Stimulated activated CD8-positive, alpha-beta memory T cell treated with anti-CD3 and anti-CD28 coated beads, Interleukin-4, amount 100 ng/mL, for 24 hours (primary cell): Measurements from ENCODE around the gene BHLHE23.
"Not testable (repeated sequence)": the region's sequence is repeated elsewhere in the genome, so short reads cannot be mapped to it uniquely, and the experiment has no call there.

Experiments used
- DNase-seq: peaks from one replicate; pipeline ENCODE4 v3.0.0-alpha.2; 2020; ENCODE audit warnings: low read depth

Gene BHLHE23

DNA sequence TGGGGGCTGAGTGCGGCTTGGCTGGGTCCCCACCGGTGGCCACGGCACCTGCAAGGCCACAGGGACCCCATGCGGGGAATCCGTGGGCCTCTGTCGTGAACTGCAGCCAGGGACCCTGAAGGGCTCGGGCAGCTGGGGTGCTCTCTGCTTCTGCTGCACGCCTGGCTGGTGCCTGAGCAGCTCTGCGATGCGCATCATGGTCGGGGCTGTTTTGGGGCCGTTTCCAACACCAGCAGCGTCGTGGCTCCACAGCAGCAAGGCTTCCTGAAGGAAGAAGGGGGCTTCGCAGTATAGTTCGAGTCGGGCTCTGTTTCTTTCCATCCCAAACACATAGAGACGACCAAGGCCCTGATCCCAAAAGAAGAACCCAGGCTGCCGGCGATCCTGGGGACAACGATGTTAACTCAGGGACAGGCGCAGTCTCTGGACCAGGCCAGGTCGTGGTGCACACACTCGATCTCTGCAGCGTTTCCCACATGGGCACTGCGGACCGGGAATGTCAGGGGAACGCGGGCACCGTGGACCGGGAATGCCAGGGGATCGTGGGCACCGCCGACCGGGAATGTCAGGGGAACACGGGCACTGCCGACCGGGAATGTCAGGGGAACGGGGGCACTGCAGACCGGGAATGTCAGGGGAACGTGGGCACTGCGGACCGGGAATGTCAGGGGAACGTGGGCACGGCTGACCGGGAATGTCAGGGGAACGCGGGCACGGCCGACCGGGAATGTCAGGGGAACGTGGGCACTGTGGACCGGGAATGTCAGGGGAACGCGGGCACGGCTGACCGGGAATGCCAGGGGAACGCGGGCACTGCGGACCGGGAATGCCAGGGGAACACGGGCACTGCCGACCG is 36.8 kb upstream of the BHLHE23 start:
- DNase-seq, result no peak

GRCh38 chr20:63042448-63043071 is 35.8 kb upstream of the BHLHE23 start:
- no peak for DNase-seq

DNA sequence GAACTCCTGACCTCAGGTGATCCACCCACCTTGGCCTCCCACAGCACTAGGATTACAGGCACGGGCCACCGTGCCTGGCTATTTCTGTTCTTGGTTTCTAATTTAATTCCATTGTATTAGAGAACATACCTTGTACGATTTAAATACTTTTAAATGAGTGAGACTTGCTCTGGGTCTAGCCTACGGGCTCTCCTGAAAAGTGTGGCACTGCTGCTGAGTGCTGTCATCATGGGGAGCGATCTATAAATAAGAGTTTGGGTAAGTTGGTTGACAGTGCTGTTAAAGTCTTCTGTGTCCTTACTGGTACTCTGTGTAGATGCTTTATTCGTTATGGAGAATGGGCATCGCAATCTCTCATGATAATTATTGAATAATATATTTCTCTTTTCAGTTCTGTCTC is 35.0 kb upstream of the BHLHE23 start:
- no peak for DNase-seq

DNA sequence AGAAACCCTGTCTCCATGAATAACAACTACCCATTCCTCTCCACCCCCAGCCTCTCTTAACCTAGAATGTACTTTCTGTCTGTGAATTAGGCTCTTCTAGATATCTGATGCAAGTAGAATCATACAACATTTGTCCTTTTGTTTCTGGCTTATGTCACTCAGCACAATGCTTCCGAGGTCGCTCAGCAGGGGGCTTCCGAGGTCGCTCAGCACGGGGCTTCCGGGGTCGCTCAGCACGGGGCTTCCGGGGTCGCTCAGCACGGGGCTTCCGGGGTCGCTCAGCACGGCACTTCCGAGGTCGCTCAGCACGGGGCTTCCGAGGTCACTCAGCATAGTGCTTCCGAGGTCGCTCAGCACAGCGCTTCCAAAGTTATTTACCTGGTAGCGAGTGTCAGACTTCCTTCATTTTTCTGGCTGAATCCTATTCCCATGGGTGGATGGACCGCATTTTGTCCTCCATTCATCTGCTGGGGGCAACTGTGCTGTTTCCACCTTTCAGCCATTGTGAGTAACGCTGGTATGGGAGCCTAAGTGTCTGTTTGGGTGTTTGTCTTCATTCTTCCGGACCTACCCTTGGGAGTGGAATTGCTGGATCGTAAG is 31.0 kb upstream of the BHLHE23 start:
- no peak for DNase-seq

DNA sequence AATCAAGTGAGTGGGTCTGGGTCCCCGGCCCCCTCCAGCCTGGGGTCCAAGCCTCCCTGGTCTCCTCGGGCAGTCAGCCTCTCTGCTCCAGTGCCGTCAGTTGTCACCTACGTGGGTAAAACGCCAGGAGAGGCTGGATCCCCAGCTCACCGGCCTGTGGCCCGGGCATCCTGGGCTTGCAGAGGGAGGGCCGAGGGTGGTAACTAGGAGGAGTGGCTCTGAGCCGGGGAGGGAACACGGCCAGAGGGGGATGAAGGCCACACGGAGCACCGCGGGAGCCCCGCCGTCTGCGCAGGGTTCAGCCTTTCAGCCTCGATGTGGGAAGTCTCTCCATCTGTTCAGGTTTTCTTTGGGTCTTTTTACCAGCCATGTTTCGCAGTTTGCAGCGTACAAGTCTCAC is 29.5 kb upstream of the BHLHE23 start:
- no peak for DNase-seq

DNA sequence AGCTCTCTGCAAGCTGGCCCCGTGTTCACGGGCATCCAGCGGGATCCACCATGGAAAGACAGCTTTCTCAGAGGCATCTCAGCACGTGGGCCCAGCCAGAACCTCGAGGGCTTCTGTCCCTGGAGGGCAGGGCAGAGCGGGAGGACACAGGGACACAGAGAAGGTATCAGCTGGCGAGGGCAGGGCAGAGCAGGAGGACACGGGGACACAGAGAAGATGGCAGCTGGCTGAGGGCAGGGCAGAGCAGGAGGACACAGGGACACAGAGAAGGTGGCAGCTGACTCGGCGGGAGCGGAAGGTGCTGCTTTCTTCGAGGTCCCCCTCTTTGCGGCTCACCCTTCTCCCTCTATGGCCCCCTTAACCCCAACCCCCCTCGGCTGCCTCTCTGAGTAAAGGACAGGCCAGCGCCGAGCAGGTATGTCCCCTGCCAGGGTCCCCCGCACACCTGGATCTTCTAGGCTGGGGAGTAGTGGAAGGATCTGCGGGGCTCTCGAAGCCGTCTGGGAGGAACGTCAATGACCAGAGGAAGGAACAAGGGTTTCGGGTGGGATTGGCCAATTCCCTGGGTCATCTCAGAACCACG is 28.9 kb upstream of the BHLHE23 start:
- no peak for DNase-seq

DNA sequence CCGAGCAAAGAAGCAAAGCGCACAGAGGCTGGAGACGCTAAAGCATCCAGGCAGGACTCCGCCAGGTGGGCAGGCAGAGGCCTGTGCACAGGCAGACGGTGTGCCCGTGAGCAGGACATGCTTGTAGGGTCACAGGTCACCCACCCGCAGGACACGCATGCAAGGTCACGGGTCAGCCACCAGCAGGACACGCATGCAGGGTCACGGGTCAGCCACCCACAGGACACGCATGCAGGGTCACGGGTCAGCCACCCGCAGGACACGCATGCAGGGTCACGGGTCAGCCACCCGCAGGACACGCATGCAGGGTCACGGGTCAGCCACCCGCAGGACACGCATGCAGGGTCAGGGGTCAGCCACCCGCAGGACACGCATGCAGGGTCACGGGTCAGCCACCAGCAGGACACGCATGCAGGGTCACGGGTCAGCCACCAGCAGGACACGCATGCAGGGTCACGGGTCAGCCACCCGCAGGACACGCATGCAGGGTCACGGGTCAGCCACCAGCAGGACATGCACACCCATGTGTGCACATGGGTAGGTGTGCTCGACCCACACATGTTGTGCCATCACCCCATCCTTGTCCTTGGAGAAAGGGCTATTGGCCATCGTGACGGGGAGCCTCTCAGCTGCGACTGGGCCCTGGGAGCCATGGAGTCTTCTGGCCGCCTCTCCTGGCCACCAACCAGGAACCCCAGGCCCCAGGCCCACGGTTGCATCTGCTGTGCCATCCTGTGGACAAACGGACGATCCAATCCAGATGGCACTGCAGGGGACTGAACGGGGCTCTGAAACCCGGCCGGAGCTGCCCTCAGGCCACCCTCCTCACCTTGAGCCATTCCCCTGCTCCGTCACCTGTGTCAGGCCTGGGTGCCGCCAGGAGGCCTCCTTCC is 28.2 kb upstream of the BHLHE23 start:
- not testable (repeated sequence) for DNase-seq

DNA sequence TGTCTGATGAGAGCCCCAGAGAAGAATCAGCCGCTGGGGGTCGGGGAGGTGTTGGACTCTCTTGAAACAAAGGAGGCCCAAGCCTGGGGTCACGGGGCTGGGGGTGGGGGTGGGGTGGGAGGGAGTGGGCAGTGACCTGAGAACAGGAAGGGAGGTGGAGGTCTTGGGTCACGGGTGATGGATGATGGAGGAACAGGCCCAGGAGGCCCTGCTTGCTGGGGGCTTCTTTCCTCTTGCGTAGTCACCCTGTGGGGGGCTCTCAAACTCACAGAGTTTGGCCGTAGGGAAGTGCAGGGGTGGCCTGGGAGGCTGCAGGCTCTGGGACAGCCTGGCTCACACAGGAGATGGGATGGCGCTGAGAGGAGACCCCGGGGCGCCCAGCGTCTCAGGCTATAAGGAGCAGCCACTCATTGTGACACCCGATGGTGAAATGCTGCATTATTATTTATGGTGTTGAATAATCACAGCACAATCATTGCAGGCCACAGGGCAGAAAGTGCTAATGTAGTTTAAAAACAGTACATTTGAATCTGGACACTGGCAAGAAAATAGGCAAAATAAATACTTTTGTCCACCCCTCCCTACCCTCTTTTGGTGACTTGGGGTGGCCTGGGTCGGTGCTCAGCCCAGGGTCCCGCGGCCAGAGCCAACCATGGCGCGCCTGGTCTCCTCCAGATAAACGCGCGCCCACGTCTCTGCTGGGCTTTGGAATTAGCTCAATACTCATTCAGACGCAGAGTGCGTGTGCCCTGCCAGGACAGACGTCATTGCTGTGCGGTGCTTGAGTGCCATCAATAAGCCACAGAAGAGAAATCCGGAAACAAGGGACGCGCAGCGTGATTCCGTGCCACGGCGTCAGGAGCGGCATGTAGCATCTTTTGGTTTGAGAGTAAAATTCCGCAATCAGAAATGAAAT is 27.3 kb upstream of the BHLHE23 start:
- DNase-seq, result no peak

DNA sequence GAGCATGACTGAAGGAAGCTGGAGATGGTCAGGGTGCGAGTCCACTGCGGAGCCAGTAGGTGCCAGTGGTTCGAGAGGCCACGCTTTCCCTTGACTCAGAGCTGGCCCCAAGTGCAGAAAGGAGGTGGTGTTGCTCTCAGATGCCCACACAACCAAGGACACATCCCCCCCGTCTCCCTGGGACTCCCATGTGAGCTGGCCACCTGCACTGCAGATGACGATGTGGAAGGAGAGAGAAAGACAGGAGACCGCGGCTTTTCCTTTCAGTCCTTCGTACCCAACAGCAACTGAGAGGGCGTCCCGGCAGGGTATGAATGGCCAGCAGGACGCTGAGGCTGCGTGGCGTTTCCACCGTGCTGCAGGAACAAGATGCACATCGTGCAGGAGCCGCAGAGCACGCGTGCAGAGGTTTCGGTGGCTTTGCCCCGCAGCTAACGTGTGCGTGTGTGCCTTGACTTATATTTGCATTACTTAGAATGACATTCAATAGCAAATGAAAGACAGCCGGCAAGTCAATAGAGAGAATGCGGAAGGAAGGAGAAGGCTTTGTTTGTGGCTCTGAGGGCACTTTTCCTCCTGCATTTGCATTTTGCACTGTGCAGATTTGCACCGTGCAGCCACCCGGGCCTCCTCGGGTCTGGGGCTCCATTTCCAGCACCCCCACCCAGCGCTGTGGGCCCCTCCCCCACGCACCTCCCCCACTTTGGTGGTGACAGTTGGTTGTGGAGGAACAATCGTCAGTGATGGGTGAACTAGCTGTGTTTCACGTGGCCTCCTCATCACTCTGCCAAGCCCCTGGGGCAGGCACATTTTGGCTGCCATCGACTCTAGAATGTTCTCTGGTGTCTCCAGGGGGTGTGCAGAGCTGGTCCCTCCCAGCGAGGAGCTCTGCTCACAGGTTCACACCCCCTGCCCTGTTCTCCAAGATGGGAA is 26.4 kb upstream of the BHLHE23 start:
- no peak for DNase-seq

- DNase-seq, result no peak
Observed at GRCh38 chr20:63032026-63032800, 25.4 kb upstream of the BHLHE23 start.

DNA sequence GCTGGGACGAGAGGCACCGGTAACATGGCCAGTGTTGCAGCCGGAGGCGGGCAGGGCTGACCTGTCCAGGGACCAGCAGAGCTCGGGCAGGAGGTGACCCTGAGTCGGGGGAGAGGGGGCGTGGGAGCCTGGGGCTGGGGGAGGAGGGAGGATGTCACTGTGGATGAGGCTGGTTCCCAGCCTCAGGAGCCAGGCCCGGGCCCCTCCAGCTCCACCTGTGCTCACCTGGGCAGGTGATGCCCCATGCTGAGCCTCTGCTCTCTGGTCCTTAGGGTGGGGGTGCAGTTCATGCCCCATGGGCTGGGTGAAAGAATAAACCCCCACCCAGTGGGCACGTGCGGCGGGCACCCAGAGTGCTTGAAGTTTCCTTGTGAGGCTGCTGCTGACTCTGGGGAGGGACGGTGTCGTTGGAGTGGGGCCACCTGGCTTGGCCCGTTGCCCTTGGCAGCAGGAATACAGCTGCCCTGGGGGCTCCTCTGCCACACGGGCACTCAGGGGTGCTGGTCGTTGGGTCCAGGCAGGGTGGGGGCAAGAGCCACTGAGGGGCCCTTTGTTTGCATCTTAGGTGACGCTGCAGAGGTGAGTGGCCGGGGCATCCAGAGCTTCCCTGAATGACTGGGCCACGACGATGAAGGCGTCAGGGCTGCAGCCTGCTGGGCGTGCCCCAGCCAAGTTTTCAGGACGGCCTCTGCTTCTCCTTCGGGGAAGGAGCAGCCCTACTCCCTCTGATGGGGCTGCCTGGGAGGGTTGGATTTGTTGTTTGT is 24.7 kb upstream of the BHLHE23 start:
- no peak for DNase-seq

DNA sequence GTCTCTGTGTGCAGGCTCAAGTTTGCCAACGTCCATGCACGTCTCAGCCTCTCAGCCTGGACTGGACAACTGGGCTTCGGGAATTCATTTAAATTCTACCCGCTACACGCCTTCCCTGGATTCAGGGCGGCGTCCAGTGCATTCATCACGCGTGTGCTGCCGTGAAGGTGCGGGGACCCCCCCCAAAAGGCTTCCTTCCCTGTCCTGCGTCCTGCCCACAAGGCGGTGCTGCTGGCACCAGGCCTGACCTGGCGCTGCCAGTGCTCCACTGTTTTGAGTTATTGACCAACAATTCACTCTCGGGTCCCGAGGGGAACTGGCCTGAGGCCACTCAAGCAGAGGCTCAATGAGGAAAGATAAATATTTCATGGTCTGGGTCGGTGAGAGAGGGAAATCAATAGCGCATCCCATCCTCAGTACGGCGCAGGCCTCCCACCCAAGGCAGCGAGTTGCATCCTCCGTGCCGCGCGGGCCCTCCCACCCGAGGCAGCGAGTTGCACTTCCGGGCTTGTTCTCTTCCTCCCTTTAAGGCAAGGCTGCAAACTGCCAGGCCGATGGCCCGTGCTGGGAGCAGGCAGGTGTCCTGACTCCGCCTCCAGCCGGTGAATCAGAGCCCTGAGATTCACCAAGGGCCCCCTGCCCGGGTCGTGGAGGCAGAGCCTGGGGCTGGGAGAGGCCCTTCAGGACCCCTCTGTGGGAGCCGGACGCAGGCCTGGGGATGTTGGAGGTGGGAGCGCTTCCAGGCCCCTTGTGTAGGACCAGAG is 22.8 kb upstream of the BHLHE23 start:
- DNase-seq, result no peak

DNA sequence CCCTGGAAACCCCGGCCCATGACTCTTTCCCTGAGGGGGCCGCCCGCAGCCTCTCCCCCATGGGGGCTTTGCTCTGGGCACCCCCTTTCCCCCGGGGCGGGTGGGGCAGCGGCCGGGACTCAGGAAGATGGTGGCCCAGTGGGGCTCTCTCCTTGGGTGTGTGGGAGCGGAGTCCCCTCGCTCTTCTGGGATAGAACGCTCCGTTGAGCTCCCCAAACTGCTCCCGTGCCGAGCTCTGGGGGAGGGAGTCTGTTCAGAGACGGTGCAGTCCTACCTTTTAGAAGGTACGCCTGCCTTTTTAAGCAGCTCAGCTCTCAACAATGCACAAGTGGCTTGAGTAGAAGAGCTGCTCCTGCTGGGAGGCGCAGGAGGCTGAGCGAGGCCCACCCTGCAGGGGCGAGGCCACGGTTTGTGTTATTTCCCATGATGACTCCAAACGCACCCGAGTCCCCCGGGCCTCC is 21.7 kb upstream of the BHLHE23 start:
- no peak for DNase-seq

- DNase-seq, result no peak
Observed at GRCh38 chr20:63027922-63028389, 21.2 kb upstream of the BHLHE23 start.

DNA sequence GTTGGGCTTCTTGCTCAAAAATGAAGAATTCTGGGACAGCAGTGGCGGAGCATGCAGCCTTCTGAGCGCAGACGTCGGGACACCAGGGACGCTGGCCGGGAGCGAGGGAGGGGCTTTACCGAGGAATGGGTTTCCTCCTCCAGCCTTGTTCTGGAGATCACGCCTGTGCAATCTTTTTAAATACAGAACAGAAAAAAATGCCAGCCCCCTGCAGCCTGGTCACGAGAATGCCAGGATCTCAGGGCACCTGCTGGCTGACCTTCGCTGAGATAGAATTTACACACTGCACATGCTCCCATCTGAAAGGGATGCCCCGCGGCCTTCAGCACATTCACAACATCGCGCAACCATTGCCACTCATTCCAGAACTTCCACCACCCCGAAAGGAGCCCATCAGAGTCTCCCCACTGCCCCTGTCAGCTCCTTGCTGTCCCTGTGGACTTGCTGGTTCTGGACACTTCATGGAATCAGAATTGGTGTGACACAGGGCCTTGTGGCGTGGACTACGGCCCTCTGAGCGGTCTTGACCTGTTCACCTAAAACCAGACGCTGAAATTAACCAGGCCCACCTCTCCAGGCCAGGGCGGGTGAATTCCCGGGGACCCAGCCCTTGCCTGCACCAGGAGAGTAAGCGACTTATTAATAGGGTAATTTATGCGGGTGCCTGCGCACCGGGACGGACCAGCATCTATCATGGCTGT is 20.6 kb upstream of the BHLHE23 start:
- no peak for DNase-seq

DNA sequence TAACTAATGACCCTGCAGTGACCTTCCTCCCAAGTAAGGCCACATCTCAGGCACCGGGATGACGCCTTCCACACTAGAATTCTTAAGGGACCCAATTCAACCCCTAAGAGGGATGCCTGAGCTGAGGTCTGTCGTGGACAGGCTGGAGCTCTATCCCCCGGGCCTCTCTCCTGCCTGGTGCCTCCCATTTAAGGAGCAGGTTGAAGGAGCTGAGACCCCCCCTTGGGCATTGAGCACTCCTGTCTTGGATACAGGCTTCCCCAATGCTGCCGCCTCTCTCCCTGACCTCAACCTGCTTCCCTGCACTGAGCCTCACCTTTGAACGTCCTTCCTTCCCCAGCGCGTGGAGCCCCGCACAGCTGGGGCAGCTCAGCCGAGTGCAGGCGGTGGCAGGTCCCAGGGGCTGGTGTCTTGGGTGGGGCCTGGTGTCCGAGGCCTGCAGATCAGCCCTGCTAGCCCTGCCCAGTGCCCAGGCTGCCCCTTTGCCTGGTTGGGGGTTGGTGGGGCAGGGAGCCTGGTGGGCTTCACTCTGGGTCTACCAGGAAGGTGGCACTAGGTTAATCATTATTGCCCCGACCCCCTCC is 19.9 kb upstream of the BHLHE23 start:
- DNase-seq, result no peak
